ENCODE measurements around the gene SLC12A2.
A peak's percentile ranks its signal among the peaks of the same experiment; 100 is the strongest.

Gene SLC12A2

DNA sequence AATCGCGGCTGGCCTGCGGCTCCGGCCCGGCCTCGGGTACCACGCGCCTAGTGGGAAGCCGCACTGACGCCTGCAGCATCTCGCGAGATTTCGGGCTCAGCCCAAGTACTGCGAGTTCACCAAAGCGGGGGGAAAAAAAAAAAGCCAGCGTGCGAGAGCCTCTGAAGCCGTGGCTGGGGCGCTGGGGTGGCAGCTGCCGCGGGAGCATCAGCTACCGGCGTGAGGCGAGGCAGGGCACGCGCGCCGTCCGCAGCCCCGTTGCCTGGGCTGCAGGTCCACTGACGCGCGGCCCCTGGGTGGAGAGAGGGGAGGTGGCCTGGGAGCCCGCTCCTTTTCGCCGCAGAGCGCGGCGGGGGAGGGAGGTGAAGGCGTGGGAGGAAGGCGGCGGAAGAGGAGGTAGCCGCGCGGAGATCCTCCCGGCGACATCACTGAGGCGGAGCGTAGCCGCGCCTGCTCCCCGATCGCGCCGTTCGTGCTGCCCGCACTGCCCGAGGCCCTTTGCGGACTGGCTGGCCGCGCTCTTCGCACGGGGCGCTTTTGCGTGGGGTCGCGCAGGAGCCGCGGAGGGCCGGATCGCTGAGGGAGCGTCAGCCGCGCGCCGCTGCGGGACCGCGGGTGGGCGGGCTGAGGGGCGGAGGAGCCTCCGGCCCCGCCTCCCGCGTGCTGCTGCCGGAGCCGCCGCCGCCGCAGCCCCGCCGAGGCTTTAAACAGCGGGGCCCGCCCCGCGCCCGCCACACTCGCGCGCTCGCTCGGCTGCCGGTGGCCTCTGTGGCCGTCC lies at the start of gene SLC12A2:
Gene SLC12A2 (plus strand): TSS at position 734 of the 778 bp plus-strand sequence. CDS start 189 bp downstream, outside the sequence.
- DNase-seq: peak; percentile 62

DNA sequence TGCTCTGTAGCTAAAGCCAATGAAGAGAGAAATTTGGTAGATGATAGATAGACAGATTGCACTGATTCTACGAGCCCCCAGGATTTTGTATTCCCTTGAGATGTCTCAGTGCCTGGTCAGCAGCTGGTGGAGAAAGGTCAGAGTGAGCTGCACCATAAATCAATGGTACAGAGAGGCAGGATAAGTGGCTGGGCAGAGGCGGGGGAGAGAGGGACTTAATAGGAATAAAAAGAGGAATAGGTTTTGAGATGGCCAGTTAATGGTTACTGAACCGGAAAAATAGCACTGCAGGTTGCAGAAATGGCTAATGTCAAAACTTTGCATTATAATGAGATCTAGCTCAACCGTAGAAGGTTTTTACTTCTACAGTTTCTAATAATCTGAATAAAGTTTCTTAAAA lies 47.9 kb upstream of the SLC12A2 start:
- peak; percentile 9 for DNase-seq

DNA sequence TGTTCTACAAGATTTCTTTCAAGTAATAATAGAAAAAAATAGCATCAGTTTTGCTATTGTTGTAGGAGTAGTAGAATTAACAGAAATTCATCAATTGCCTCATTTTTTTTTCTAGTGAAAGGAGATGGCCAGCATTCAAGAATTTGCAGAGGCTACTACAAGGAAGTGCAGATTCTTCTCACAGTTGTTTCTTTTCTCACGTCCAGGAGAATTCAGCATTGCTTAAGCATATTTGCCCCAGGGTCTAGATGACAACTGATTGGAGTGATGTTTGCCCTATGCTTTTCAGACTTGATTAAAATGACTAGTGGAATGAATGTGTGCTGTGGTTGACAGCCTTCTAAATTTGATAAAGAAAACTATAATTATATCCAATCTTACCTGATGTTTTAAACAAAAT lies 46.6 kb upstream of the SLC12A2 start:
- no peak for DNase-seq

DNA sequence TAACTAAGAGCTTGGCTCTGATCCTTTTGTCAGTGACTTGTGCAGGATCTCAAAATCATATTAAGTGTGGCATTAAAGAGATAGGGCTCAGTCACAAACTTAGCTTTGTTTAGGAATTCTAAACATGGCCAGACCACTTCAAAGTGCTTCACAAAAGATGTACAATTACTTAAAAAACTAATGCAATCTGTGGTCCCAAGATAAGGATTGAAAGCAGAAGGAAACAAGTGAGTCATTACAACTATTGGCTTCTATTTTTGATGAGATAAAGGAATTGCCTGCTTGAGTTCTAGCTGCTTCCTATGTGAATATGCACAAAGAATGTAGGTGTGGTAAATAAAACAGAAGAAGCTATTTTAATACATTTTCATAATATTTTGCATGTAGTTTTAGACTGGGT lies 44.9 kb upstream of the SLC12A2 start:
- no peak for DNase-seq

DNA sequence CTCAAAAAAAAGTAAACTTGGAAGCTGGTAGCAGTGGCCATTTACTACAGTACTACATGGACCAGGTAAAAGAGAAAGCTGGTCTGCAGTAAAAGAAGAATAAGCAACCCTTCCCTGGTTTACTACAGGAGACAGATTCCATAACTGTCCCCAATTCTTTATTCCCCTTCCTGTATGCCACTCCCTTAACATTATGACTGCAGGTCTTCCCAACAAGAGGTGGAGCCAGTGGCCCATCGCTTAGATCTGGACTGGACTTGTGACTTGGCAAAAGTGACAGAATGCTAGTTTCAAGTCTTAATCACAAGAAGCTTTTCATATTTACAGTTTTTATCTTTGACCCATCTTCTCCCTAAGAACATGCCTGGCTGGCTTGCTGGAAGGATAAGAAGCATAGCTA lies 42.6 kb upstream of the SLC12A2 start:
- DNase-seq: no peak

DNA sequence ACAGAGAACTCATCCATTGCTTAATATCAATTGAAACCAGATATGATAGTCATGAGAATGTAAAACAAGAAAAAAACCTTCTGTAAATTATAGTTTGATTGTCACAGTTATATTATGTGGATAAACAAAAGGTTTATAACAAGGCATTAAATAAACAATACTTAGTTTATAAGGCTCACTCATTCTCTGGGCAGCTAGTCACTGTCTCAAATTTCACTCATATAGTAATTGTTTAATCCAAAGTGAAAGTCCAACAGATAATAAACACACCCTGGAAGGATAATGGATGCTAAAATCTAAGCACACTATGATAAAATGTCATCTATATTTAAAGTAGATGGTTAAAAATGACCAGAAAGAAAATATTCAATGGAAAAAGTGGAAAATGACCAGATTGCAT lies 30.8 kb upstream of the SLC12A2 start:
- DNase-seq: no peak

DNA sequence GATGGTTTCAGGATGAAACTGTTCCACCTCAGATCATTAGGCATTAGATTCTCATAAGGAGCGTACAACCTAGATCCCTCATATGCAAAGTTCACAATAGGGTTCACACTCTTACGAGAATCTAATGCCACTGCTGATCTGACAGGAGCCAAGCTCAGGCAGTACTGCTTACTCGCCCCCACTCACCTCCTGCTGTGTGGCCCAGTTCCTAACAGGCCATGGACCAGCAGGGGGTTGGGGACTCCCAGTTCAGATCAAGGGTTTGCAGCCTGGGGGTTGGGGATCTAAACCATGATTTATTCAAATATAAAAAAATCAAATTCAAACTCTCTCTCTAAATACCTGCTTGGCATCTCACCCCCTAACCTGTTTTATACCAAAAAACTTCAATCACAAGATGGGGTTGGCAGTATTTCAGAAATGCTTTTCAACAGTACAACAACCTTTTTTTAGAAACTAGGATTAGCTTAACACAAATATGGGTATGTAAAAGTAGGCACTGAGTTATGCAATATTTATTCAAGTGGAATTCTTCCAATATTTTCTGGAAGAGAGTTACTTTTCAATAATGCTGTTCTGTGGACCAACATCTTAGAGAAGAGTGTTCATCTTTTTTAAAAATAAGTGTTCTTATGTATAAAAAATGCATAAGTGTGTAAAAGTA lies 30.1 kb upstream of the SLC12A2 start:
- no peak for DNase-seq

DNA sequence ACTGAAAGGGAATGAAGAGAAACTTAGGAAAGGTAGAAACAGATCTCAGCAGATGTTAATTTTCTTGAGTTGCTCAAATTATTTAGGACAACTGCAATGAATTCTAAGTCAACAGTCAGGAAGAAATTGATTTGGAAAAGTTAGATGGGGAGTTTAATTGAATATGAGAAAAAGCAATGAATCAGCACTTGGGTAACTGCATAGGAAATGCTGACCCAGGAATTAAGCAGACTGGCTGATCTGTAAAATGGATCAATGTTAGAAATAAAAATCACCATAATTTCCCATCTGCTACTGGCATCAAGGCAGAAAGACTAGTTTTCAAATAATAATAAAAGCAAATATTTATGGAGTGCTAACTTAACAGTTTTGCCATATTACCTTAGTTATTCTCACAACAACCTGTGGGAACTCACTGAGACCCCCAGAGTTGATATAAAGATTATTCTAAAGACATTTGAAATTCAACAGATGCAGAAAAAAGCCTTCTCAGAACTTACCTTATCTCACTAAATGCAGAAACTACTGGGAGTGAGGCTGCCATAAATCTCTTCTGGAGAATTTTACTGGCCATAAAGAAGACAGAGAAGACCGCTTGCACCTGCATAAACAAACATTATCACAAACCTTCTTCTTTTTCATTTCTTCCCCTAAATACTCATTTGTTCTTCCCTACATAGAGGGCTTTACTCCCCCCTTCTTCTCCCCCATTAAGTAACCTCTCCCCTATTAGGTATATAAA lies 22.8 kb upstream of the SLC12A2 start:
- DNase-seq: no peak

DNA sequence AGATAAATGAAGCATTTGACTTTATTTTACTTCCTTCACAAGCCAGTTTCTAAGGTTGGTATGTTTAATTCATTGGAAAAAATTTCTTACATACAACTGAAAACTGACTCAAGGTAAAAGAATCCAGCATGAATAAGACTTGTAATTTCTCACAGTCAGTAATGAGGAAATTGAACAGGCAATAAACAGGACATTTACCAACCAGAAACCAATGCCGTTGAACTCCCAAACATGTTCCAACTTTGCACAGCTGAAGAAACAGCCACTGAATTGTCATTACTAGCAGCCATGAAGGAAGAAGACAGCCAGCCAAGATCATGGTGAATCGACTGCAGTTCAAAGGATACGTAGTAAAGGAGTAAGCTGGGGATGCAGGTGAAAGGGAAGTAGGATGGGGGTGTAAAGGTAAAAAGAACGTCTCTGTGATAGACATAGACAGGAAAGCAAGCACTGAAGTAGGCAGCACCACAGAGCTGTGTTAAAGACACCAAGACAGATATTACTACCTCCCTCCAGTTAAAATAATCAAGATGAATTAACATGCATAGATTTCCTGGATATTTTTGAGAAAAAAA lies 21.3 kb upstream of the SLC12A2 start:
- DNase-seq: no peak

DNA sequence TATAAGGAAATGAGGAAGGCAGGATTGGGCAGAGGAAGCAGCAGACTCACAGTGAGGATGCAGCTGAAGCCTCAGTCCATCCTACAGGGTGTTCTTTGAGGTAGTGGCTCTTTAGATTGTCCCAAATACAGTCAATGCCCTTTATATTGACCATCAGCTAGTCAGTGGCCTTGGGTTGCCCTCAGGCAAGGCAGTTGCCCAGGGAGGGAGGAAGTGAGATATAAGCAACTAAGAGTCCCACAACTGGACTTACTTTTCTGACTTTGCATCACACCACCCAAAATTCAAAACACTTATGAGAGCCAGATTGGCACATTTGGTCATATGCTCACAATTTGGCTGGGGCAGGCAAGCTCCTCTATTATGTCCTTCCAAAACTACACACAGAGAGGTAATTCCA lies 9.4 kb upstream of the SLC12A2 start:
- DNase-seq: no peak

DNA sequence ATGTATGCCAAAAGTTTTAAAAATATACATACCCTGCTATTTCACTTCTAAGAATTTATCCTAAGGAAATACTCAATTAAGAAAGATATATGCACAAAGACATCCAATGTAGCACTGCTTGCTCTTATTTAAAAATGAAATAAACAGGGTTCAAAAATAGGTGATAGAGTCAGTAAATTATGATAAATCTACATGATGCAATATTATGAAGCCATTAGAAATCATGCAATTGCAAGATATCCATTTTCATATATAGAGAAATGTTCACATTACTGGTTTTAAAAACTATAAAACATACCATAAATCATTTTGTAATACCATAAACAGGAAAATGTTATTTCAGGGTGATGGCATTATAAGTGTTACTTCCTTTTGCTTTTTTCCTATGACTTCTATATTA lies 8.6 kb upstream of the SLC12A2 start:
- DNase-seq: no peak

DNA sequence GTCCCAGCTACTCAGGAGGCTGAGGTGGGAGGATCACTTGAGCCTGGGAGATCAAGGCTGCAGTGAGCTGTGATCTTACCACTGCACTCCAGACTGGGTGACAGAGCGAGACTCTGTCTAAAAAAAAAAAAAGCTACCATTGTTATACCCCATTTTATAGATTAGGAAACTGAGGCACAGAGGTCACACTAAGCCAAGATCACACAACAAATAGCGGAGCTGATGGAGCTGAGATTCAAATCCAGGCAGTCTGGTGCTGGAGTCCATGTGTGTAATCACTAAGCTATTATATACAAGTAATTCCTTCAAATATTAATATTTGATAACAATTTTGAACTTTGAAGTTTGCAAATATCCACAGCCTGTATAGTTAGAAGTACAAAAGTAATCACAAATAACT lies 6.0 kb upstream of the SLC12A2 start:
- no peak for DNase-seq

DNA sequence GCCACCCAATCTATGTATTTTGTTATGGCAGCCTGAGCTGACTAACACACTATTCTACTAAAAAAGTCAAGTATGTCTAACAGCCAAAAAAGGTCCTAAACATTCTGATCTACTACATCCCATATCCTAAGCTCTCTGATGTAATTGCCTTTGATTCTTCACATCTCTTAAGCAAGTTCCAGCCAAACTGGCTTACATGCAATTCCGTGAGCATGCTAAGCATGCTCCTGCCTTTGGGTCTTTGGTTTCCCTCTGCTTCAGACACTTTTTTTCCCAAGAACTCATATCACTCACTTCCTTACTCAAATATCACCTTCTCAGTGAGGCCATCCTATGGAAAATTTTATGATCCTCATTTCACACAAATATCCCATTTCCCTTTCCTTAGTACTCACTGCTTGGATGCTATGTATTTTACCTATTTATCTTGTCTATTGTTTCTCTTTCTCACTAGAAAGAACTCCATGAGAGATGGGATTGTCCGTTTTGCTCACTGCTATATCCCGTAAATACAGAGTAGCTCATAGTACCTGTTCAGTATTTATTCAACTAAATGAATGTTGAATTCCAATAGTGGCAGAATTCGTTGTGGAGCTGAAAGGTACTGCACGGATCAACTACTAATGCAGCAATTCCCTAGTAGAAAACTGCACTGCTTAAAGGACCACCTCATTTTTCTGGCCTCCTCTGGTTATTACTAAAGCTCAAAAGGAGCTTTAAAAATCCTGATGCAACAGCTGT lies 2.3 kb upstream of the SLC12A2 start:
- no peak for DNase-seq

DNA sequence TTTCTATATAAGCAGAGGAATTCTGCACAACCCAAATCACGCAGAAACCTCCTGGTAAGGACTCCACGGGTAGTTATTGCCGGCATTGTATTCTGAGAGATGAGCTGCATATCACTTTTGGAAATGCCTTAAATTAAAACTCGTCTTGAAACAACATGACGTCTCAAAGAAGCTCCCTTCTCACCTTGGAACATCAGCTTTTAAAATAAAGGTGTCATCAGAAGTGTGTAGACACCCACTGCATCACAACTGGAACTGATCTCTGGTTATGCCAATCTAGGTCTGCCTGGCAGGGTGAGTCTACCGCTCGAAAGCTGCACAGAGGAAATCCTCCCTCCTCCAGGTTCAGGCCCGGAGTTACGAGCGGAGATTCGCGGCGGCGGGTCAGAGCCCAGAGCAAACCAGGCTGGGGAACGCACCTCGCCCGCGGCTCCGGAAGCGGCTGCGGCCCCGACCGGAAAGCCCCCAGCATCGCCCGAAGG lies 974 bp upstream of the SLC12A2 start:
- no peak for DNase-seq

DNA sequence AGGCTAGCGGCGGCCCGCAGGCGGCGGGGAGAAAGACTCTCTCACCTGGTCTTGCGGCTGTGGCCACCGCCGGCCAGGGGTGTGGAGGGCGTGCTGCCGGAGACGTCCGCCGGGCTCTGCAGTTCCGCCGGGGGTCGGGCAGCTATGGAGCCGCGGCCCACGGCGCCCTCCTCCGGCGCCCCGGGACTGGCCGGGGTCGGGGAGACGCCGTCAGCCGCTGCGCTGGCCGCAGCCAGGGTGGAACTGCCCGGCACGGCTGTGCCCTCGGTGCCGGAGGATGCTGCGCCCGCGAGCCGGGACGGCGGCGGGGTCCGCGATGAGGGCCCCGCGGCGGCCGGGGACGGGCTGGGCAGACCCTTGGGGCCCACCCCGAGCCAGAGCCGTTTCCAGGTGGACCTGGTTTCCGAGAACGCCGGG lies 253 bp downstream of the SLC12A2 start:
- no peak for DNase-seq

DNA sequence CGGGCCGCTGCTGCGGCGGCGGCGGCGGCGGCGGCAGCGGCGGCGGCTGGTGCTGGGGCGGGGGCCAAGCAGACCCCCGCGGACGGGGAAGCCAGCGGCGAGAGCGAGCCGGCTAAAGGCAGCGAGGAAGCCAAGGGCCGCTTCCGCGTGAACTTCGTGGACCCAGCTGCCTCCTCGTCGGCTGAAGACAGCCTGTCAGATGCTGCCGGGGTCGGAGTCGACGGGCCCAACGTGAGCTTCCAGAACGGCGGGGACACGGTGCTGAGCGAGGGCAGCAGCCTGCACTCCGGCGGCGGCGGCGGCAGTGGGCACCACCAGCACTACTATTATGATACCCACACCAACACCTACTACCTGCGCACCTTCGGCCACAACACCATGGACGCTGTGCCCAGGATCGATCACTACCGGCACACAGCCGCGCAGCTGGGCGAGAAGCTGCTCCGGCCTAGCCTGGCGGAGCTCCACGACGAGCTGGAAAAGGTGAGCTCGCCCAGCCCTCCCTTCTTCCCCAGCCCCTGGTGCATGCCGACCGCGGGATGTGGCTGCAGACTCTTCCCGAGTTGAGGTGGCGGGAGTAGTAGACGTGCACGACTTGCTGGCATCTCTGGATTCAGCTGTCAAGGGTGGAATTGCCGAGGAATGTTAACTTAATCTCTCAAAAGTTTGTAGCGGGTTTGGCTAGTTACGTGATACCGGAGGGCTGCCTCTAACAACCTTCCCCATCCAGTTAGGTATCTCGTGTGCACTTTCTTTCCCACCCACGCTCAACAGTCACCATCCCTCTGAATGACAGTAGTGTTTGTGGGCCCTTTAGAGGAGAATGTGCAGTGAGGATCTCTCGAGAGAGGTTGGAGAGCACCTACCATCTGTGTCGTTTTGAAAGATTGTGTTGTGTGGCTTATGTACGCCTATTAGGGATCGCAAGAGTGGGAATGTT lies 932 bp downstream of the SLC12A2 start:
- no peak for DNase-seq

DNA sequence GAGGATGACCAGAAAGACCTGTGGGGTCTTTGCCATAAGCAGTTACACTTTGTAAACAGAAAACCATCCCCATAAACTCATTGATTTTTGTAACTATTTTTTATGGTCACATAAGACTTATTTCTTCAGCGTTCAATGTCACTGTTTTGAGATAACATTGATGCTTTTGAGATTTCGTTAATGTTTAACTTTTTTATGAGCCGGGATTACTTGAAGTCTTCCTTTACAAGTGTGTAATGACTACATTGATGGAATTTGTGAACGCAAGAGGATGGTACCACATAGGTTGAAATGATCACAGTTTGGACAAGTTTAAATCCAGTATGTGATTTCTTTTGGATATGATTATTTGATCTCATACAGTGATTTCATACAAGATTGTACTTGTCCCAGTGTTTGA lies 1.8 kb downstream of the SLC12A2 start:
- DNase-seq: no peak

DNA sequence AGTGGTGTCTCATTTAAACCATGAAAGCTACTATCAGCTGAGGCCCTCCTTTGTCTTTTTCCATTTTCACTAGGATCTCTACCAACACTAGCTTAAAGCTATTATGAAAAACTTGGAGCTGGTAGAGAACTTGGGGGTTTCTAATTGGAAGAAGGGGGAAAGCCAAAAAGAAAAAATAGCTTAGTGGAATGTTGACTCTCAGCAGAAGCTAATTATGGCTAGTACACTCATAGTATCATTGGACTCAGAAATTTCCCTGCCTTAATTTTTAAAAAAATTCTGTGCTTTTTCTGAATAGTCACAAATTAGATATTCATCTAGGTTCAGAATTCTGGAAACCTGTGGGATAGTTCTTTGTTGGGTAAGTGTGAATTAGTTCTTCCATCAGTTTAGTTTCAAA lies 8.0 kb downstream of the SLC12A2 start:
- DNase-seq: no peak

DNA sequence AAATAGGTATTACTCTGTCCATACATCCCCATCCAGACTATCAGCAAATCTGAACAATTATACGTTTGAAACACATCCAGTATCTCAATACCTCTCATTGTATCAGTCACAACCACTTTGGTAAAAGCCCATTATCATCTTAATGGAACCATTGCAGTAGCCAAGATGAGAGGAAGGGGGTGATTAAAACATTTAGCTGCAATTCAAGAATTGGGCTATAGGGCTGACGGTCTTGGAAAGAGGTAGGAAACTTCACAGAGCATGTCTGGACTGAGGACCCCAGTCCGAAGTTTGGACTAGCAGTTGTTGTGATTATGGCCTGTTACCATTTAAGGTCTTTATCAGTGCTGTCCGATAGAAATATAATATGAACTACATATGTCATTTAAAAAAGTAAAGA lies 8.6 kb downstream of the SLC12A2 start:
- DNase-seq: no peak

DNA sequence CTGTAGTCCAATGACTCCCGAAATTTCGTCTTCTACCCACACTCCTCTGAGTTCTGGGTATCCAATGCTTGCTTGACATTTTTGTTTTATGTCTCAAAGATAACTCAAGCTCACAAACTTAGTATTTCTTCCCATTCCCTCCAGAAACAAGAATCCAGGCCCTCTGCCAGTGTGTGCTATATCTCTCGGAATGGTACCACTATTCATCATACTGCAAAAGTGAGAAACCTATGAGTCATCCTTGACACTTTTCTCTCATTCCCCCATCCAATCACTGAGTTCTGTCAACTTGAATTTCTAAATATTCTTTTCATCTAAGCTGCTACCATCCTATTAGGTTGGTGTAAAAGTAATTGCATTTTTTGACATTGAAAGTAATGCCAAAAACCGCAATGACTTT lies 9.8 kb downstream of the SLC12A2 start:
- DNase-seq: no peak

DNA sequence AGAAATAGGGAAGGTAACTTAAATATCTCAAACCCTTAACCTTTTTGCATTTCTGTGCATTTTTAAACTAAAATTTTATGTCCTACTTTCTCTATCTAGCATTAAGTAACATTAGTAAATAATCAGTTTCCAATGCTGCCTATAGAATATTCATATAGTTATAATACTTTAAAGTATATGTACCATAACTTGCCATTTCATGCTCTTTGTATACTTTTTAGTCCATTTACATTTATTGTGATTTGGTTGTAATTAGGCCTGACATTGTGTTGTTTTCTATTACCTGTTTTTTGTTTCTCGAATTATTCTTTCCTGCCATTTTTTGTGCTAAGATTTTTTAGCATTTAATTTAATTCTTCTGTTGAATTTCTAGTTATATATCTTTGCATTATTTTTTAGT lies 13.7 kb downstream of the SLC12A2 start:
- DNase-seq: no peak

DNA sequence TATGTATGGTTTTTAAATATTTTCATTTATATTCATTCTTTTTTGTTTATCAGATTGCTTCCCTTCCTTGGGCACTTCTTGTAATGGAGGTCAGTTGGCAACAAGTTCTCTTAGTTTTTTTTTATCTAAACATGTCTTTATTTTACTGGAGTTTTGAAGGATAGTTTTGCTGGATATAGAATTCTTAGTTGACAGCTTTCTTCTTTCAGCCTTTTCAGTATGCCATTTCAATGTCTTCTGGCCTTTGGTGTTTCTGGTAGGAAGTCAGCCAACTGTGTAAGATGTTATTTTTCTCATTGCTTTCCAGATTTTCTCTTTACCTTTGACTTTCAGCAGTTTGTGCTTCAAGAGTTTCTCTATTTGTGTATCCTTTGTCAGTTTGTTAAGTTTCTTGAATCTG lies 14.2 kb downstream of the SLC12A2 start:
- DNase-seq: no peak

Measured in SHP77 treated with DMSO at 0.1 percent for 48 hours (cell line).